ENCODE results near the gene MGAT5.

The MGAT5 gene

DNA sequence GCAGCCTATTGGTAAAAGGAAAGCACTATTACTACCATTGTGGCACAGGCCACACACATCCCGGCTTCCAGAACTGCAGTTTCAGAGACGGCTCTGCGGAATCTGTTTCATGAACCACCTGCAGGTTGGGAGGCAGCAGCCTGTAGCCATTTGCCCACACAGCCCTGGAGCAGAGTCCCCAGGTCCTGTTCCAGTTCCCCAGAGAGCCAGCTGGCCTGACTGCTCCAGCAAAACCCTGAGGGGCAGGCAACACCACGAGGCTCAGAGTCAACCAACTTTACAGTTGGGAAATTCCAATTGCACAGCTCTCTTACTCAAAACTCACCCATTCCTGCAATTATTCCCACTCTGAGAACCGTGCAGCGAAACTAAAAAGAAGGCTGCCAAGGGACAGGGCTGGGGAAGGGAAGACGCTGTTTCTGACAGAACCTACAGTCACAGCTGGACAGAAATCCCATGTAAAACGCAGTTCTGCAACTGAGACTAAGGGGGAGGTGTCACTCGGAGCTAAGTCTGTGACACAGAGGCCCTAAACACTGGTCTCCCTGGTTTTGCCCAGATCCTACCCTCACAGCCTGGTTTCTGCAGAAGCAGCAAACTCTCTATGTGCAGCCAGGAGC lies 245.5 kb downstream of the MGAT5 start:
- peak in 3 of 58 donors; percentile 3 to 46 (median 11) for DNase-seq

DNA sequence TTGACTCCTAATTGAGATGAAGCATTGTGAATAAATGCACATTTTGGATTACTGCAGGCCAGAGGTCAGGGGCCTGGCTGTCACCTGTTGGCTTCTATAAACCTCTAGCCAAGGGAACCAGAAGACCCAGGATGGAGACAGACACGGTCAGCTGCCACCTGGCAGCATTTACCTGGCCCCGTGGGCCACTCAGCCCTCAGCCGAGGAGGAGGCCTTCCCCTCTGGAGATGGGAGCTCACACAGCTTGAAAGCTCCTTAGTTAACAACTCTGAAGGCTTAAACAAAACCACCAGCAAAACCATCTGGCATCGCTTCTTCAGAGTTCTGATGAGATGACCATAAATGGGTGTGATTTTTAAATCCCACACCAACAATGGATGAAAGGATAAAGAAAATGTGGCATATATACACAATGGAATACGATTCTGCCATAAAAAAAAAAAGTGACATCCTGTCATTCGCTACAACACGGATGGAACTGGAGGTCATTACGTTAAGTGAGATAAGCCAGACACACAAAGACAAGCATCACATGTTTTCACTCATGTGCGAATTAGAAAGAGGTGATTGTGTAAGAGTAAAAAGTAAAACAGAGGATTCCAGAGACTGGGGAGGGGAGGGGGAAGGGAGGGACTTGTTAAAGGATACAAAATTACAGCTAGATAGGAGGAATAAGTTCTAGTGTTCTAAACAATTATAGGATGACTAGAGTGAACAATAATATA lies 246.5 kb downstream of the MGAT5 start:
- DNase-seq: no peak

DNA sequence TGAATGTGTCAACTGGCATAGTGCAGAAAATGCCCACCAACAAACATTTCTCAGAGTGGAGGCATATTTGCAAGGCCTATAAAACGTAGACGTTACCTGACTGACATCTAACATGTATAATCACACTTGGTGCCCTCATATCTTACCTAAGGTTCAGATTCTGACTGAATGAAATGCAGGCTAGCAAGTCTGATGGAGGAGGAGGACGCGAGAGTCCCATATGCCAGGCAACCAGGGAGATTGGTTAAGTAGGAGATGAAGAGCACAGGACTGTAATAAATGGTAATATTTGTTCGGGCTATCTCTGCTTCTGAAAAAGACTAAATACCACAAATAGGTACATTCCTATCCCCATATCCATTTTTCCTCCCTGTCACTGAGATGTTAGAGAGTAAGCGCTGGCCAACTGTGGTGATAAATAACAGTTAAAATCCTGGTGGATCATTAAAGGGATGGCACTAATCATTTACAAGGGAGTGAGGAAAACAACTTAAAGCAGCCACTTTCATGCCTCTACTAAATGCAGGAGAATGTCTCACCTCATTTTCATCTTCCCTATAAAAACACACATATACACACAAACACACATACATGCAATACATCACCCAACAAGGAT lies 247.7 kb downstream of the MGAT5 start:
- no peak for DNase-seq

DNA sequence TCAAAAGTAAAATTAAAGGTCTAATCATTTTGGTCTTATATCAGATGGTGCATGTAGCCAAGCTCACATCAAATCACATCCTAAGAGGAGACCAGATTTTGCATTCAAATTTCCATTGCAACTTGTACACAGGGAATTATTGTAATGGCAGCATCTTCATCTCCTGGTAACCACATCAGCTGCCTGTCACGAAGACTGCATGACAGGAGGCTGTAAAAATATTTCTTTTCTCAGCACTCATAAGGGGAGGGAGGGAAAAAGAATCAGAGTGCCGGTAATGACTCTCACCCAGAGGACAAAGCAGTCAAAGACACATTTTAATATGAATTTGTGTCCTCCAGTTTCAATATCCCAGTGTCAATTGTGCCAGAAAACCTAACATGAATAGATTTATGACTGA lies 248.2 kb downstream of the MGAT5 start:
- DNase-seq: no peak
